A673 (cell line): ENCODE measurements around the gene SLIT3. TPM values are rescaled to one million over a fixed set of nuclear protein-coding genes. Genes with fewer than 3 reads are reported as not detected.

ENCODE experiments used
- BruUV-seq: library from RNA; stranded (reverse); fragments of 400-500 nt; replicated peaks from 2 replicates; lab custom pipeline; 2021; lab: Mats Ljungman, UMichigan
- CTCF ChIA-PET: fragments of 300-600 bp; sonication (Branson Sonifier 250); formaldehyde crosslinking; loops from one replicate; lab custom pipeline; 2022; ENCODE audit warnings: antibody characterized with exemption; lab: Charles Lee
- POLR2A ChIA-PET: fragments of 300-600 bp; sonication (Branson Sonifier 250); formaldehyde crosslinking; loops from one replicate; lab custom pipeline; 2022; ENCODE audit warnings: antibody characterized with exemption; ENCODE audit not compliant: low non-redundant PET; lab: Charles Lee
- DNase-seq: peaks from one replicate; pipeline ENCODE4 v3.0.0-alpha.2; 2015; ENCODE audit warnings: low spot score
- H3K27ac ChIP-seq: fragments of 200-600 bp; sonication (generic); 2 replicates; pipeline ENCODE4 v1.5.1; 2016; ENCODE audit warnings: mixed run types, low read depth, mild to moderate bottlenecking, mixed read lengths, antibody characterized with exemption, low read length; ENCODE audit not compliant: poor library complexity, severe bottlenecking
- H3K27me3 ChIP-seq: fragments of 200-600 bp; sonication (generic); replicated peaks from 2 replicates; pipeline ENCODE4 v1.6.1; 2017; ENCODE audit warnings: mixed run types, low read depth, mild to moderate bottlenecking, mixed read lengths, antibody characterized with exemption, low read length; ENCODE audit not compliant: insufficient read depth, poor library complexity
- H3K36me3 ChIP-seq: fragments of 200-600 bp; sonication (generic); 2 replicates; pipeline ENCODE4 v1.6.1; 2016; ENCODE audit warnings: mixed run types, mild to moderate bottlenecking, mixed read lengths, antibody characterized with exemption, low read length; ENCODE audit not compliant: insufficient read depth, poor library complexity, severe bottlenecking
- H3K4me1 ChIP-seq: fragments of 200-600 bp; sonication (generic); 2 replicates; pipeline ENCODE4 v1.6.1; 2017; ENCODE audit warnings: mixed run types, mild to moderate bottlenecking, mixed read lengths, antibody characterized with exemption, low read length; ENCODE audit not compliant: insufficient read depth, poor library complexity, severe bottlenecking
- H3K4me3 ChIP-seq: fragments of 200-600 bp; sonication (generic); 2 replicates; pipeline ENCODE4 v1.5.1; 2016; ENCODE audit warnings: low read depth, mixed run types, mild to moderate bottlenecking, mixed read lengths, low read length; ENCODE audit not compliant: poor library complexity, severe bottlenecking
- H3K9me3 ChIP-seq: fragments of 200-600 bp; sonication (generic); 2 replicates; pipeline ENCODE4 v1.6.1; 2016; ENCODE audit warnings: mixed run types, low read depth, mild to moderate bottlenecking, mixed read lengths, antibody characterized with exemption, low read length; ENCODE audit not compliant: poor library complexity, severe bottlenecking
- CTCF ChIP-seq: fragments of 300-800, 200-600 bp; sonication (generic); conservative IDR thresholded peaks from 2 replicates; pipeline ENCODE4 v1.5.1; 2017; ENCODE audit warnings: low read depth, mild to moderate bottlenecking, antibody characterized with exemption, low read length, moderate library complexity, mixed read lengths
- EZH2 ChIP-seq: fragments of 200-600 bp; sonication (generic); IDR thresholded peaks from 2 replicates; pipeline ENCODE4 v1.6.1; 2017; ENCODE audit warnings: borderline replicate concordance, low read depth, mild to moderate bottlenecking, mixed read lengths, antibody characterized with exemption, low read length; ENCODE audit not compliant: poor library complexity, severe bottlenecking
- intact Hi-C: fragments of 100-400 bp; cut with micrococcal nuclease; formaldehyde crosslinking; loops from one replicate; pipeline ENCODE4 v1.10.0; 2022; ENCODE audit not compliant: unreplicated experiment
- total RNA-seq: library from RNA; stranded (reverse); gene quantifications from 2 replicates; pipeline ENCODE4 v1.2.3, GENCODE V29; 2021

The SLIT3 gene
- total RNA-seq, 1 experiment from 2014 or later: not detected

GRCh38 chr5:169290895-169291294 is 10.0 kb downstream of the SLIT3 start:
- intact Hi-C loops: no loop called here
- Histone ChIP-seq H3K9me3 (no peaks in the 10 kb centered on the region), H3K27me3 (peaks cover 9% of the 10 kb centered on the region), H3K4me3 (no peak overlapping the region), H3K27ac (no peak overlapping the region), H3K4me1 (no peaks in the 10 kb centered on the region), H3K36me3 (no peaks in the 10 kb centered on the region)
- no TSS peak for BruUV-seq
- no peak for DNase-seq
- TF ChIP-seq CTCF (no peak), EZH2 (no peak)
- POLR2A ChIA-PET: no interaction called here
- CTCF ChIA-PET: no interaction called here

- intact Hi-C loops: no loop called here
- Histone ChIP-seq H3K9me3 (no peaks in the 10 kb centered on the region), H3K4me3 (no peak overlapping the region), H3K36me3 (no peaks in the 10 kb centered on the region), H3K27ac (no peak overlapping the region), H3K4me1 (no peaks in the 10 kb centered on the region), H3K27me3 (peaks cover 9% of the 10 kb centered on the region)
- ChIA-PET CTCF (no interaction called here), POLR2A (no interaction called here)
- no TSS peak for BruUV-seq
- TF ChIP-seq EZH2 (no peak), CTCF (no peak)
- DNase-seq: no peak
Observed at GRCh38 chr5:169289520-169289919, 11.4 kb downstream of the SLIT3 start.

- Histone ChIP-seq H3K36me3 (no peaks in the 10 kb centered on the region), H3K27me3 (peaks cover 9% of the 10 kb centered on the region), H3K27ac (no peak overlapping the region), H3K4me3 (no peak overlapping the region), H3K9me3 (no peaks in the 10 kb centered on the region), H3K4me1 (no peaks in the 10 kb centered on the region)
- no TSS peak for BruUV-seq
- no peak for DNase-seq
- TF ChIP-seq EZH2 (no peak), CTCF (no peak)
- CTCF ChIA-PET: no interaction called here
- intact Hi-C loops: no loop called here
- POLR2A ChIA-PET: no interaction called here
Observed at GRCh38 chr5:169288066-169288930, 12.6 kb downstream of the SLIT3 start.
